NCI-H2196 treated with DMSO at 0.1 percent for 48 hours (cell line): ENCODE data around the gene NUP210.

ENCODE experiments used
- DNase-seq: peaks from one replicate; lab custom pipeline; 2025; ENCODE audit not compliant: unreplicated experiment; lab: John Stamatoyannopoulos, UW

The NUP210 gene

DNA sequence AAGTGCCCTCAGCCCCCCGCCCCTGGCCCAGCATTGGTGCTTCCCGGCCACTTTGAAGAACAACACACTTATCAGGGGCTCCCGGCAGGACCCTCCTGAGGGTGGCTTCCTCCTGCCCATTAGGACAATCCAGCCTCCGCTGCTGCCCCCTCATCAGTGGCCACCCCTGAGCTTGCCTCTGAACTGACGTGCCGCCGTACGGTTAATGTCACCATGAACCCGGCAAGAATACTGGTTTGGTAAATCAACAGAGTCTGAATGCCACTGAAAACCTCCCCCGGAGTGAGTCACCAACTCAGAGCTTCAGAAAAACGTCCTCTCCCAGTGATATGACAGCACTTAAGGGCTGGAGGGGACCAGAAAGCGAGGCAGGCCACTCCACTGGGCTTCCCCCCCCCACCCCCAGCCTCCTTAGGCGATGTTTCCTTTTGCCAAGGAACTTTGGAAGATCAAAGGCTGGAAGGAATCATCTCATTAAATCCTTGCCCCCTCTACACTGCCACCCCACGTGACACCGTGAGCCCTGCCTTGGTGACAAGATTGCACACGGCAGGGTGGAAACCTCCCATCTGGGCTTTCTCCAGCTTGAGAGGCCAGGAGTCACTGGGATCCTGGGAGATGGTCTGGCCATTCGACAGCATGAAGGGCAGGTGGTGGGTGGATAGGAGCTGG lies 142.1 kb downstream of the NUP210 start:
- no peak for DNase-seq

GRCh38 chr3:13277196-13277813 lies 142.8 kb downstream of the NUP210 start:
- DNase-seq, result no peak

DNA sequence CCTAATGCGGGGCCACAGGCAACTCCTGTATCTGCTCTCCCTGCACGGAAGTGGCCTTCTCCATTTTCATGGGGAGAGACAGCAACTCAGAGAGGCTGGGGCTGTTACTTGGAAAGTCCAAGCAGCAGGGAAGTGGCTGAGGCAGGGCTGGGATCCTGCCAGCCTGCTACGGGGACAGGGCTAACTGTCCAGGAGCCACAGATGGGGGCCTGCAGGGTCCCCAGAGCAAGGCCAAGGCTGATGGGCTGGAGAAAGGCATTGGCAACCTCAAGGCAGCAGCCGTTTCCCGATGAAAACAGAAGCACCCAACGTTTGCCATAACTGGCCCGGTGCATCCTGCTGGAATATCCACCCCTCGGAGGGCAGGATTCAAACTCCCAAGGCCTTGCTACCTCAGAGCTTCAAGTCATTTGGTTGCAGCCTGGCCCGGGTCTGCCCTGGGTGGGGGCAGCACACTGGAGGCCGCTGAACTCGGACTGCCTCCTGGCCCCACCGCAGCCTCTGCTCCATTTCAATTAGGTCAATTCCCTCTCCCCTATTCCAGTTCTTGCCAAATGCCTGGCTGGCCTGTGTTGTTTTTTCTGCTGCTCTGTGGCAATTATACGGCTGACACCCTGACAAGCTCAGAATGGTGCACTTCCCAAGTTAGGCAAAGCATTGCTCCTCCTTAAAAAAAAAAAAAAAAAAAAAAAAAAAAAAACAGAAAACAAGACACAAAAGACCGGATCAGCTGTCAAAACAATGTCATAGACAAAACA lies 143.5 kb downstream of the NUP210 start:
- no peak for DNase-seq

DNA sequence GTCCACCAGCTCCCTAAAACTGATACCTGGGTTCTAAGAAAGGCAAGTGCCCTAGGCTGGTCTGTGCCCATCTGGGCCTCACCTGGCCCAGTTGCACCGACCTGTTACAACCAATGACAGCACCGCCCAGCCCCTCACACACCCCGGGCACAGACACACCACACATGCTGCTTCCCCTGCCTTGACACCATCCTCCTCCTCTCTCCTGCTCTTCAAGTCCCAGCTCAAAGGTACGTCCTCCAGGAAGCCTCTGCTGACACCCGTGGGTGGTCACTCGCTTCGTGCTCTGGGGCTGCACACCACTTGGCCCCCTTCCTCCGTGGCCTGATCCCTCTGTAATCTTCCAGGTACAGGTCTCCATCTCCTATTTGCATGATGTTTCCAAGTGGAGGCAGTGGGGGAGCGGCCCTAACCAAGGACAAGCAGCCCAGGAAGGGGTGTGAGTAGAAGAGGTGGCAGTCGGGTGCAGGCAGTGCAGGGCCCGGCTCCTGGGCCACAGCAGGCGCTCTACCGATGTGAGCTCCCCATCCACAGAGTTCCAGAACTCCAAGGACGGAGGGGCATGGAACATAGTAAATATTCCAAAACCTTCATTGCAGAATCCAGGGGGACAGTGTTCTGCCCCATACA lies 144.6 kb downstream of the NUP210 start:
- no peak for DNase-seq

DNA sequence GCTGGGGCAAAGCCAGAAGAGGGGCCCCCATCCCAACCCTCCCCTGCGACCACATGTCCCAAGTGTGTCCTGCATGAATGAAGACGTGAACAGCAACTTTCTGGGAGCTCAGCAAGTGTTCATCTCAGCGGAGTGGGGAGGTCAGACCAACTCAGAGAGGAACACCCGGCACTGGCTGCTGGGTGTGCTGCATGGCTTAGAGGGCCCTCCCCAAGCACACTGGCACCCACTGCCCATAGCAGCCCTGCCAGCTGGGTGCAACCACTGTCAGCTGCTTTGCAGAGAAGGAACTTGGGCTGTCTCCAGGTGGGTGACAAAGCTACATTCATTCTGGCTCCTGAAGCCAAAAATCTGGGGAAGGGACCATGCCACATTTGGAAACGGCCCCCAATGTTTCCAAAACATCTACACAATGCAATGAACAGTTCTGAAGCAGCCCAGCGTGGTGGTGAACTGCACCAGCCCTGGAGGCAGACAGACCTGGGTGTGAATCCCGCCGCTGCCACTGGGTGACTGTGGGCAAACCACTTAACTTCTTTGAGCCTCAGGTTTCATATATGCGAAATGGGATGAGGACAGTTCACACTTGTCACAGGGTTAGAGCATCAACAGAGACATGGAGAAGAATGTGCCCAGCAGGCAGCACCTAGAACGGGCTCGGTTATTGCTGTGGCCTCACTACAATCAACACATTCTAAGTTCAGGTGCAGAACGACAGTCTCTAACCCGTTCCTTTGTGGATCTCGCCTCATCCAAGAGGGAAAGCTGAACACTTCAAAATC lies 145.4 kb downstream of the NUP210 start:
- no peak for DNase-seq

- DNase-seq, result no peak
These were observed 146.0 kb downstream of the NUP210 start for GRCh38 chr3:13274125-13274524.

DNA sequence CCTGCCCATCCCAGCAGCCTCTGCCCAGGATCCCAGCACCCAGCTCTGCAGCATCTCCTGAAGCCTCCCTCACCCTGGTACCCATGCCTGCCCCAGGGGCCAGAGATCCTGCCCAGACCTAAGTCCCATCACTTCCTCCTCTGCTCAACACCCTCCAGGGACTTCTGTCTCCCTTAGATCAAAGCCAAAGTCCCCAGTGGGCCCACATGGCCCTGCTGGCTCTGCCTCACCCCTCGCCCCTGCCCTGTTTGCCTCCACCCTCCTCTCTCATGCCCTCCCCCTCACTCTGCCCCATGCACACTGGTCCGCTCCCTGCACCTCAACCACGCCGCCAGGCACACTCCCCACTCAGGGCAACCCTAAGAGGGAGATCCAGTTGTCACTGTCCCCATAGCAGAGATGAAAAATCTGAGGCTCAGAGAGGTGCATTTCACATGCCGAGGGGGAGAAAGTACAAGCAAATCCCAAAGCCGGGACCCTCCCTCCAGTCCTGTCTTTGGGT lies 146.5 kb downstream of the NUP210 start:
- DNase-seq, result no peak

GRCh38 chr3:13272831-13273603 lies 147.1 kb downstream of the NUP210 start:
- no peak for DNase-seq

DNA sequence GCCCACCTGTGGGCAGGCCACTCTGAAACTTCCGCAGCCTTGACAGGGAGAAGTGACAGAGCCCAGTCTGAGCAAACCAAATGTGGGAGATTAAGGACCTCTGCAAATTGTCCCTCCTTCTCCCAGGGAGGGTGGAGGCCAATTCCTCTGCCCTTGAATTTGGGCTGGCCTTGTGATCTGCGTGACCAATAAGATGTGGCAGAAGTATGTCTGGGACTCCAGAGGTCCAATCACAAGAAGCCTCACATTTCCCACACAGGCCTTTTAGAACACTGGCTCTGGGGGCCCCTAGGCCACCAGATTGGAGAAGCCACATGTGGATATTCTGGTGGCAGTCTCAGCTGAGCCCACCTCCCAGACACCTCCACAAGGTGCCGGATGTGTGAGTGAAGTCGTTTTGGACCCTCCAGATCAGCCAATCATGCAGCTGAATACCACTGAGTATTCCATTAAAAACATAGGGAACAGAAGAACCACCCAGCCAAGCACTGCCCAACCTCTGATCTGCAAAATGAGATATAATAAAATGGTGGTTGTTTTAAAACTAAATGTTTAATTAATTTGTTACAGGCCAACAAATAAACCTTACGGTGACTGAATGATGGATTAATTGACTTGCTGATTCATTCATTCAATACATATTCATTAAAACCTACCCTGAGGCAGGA lies 150.3 kb downstream of the NUP210 start:
- DNase-seq, result no peak

GRCh38 chr3:13268961-13269441 lies 151.1 kb downstream of the NUP210 start:
- DNase-seq, result no peak

DNA sequence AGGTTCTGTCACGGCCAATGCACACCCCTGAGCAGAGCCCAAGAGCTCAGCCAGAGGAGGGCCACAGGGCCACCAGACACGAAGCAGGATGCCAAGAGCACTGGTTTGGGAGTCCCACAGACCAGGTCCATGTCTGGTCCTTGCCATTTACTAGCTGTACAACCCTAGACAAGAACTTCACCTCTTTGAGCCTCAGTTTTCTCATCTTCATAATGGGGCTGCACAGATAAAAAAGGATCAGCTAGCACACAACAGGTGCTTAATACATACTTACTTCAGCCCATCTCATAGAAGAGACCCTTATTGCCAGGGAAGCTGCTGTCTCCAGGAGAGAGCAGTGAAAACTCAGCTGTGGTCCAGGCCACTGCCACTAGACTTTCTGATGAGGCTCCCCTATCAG lies 152.0 kb downstream of the NUP210 start:
- DNase-seq, result no peak

DNA sequence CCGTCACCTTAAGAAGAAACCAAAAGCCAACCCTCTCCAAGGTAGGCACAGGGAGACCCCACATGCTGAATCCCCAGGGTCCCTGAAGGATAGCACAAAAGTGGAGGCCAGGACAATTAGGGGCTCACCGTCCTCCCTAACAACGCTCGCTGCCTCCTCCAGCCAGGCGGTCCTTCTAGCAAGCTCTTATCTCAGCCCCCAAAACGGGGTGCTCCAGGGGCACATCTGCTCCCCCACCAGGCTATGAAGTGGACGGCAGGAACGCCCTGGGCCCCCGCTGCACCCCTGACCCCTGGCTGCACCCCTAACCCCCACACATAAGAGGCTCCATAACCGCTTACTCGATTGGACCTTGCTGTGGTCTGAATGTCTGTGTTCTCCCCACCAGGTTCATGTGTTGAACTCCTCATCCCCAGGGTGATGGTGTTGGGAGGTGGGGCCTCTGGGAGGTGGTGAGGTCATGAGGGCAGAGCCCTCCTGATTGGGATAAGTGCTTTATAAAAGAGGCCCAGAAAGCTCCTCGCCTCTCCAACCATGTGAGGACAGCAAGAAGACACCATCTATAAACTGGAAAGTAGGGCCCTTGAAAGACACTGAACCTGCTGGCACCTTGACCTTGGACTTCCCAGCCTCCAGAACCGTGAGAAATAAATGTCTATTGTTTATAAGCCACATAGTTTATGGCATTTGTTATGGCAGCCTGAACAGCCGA lies 153.3 kb downstream of the NUP210 start:
- no peak for DNase-seq
